Pancreas (tissue), 10 donors: Measurements from ENCODE around the gene MKKS. TPM values are rescaled to one million over a fixed set of nuclear protein-coding genes. Genes with fewer than 3 reads are reported as not detected.

Experiments used
- ATAC-seq, 4 donors: fragments of 200-7000 bp; cut with Tn5 transposase; one replicate each; pipeline versions ENCODE4 v1.8.0 to v1.9.1; 2020; ENCODE audit warnings: mild to moderate bottlenecking in 4 of 4, moderate library complexity in 4 of 4
- DNase-seq, 6 donors: peaks; one replicate each; pipeline ENCODE4 v3.0.0-alpha.2; 2020
- FAIRE-seq: peaks from 2 replicates; lab custom pipeline; 2012; peaks lifted over from hg19 to GRCh38; lab: Jason Lieb, UNC
- H3K27ac ChIP-seq, 4 donors: fragments of 200-600 bp; sonication (generic); 1 replicate in 3 of 4; 2 replicates in 1 of 4; pipeline versions ENCODE4 v1.5.0 to v1.8.0; 2020
- H3K27me3 ChIP-seq, 4 donors: fragments of 200-600 bp; one replicate each; pipeline ENCODE4 v1.8.0; 2021
- H3K36me3 ChIP-seq, 3 donors: fragments of 200-600 bp; sonication (generic) in 1 of 3; one replicate each; pipeline versions ENCODE4 v1.5.0 to v1.8.0; 2020 to 2021
- H3K4me1 ChIP-seq, 3 donors: fragments of 200-600 bp; one replicate each; pipeline ENCODE4 v1.8.0; 2021
- H3K4me3 ChIP-seq, 4 donors: fragments of 200-600 bp; sonication (generic) in 2 of 4; one replicate each; pipeline versions ENCODE4 v1.5.0 to v1.8.0; 2020 to 2021
- H3K9me3 ChIP-seq, 4 donors: fragments of 200-600 bp; one replicate each; pipeline ENCODE4 v1.8.0; 2021
- CTCF ChIP-seq, 4 donors: fragments of 200-600 bp; sonication (generic) in 3 of 4; IDR thresholded peaks; one replicate each; pipeline versions ENCODE4 v1.5.0 to v1.8.0; 2021; ENCODE audit warnings: antibody characterized with exemption in 4 of 4
- WGBS, 2 donors: extraction: QIAGEN DNeasy Blood & Tissue Kit; methylation state at CpG; one replicate each; pipeline ENCODE4 v1.1.7; 2013; 5-methylcytosine and 5-hydroxymethylcytosine counted together
- intact Hi-C, 3 donors: fragments of 100-400 bp; cut with DNase I; formaldehyde crosslinking; loops; one replicate each; pipeline versions ENCODE4 v1.11.1 to v1.14.2; 2022
- polyA plus RNA-seq, 2 donors: library from polyadenylated mRNA; stranded (reverse); fragments of 200-250 nt; gene quantifications; one replicate each; pipeline ENCODE4 v1.2.3, GENCODE V29; 2013
- total RNA-seq, 6 donors: library from RNA; stranded (reverse); fragmentation: NEBNext Ultra II Directional in 4 of 6; extraction: Animal tissue kit (Norgen Biotek cat#: 25700) in 4 of 6; gene quantifications; one replicate each; pipeline versions ENCODE4 v1.2.1 to v1.2.4, GENCODE V29; 2021 to 2023
- donor health status: healthy with polysubstance abuse.
- donor health status: DM: no; HTN: no; CAD: no; lungs with moderate emphysema.
- donor health status: DM: no; HTN: no; CAD: no.
- donor health status: control.
- donor health status: control.
- donor health status: Bipolar disorder and iron deficiency.
- donor health status: DM: yes; HTN: yes; CAD: no.
- donor health status: DM: no; HTN: no; CAD: no.
- donor health status: DM: no; HTN: no; CAD: no.
- donor health status: DM: yes; HTN: yes; CAD: no.

The MKKS gene
- total and polyA plus RNA-seq, 8 donors: 5.3 to 15.3 (median 7.4) TPM

- no peak for FAIRE-seq
- TF ChIP-seq CTCF (IDR thresholded peaks at IDR 0.05): no peak
- H3K9me3 ChIP-seq: no peaks in the 10 kb centered on the region
- no peak overlapping the region for H3K4me3 ChIP-seq
- no peak overlapping the region for H3K27ac ChIP-seq
- H3K4me1 ChIP-seq: no peaks in the 10 kb centered on the region
- WGBS, 2 donors: 39% methylated on average over 4 of the region's 4 CpGs
- no peak for ATAC-seq
- H3K27me3 ChIP-seq: no peaks in the 10 kb centered on the region
- no peaks in the 10 kb centered on the region for H3K36me3 ChIP-seq
- no peak for DNase-seq
- intact Hi-C loops: no loop called here
These were observed 48.0 kb downstream of the MKKS start for GRCh38 chr20:10385850-10386544.

- no peak for ATAC-seq
- no peaks in the 10 kb centered on the region for H3K36me3 ChIP-seq
- no peak overlapping the region for H3K27ac ChIP-seq
- H3K27me3 ChIP-seq: no peaks in the 10 kb centered on the region
- no peaks in the 10 kb centered on the region for H3K4me1 ChIP-seq
- intact Hi-C loops: no loop called here
- no peaks in the 10 kb centered on the region for H3K9me3 ChIP-seq
- no peak for DNase-seq
- FAIRE-seq: no peak
- no peak overlapping the region for H3K4me3 ChIP-seq
- no peak for TF ChIP-seq CTCF (IDR thresholded peaks at IDR 0.05)
- WGBS, 2 donors: 47 to 70% methylated on average over 2 of the region's 2 CpGs
These were observed 52.5 kb downstream of the MKKS start for GRCh38 chr20:10381477-10381876.

GRCh38 chr20:10379761-10380160 is 54.3 kb downstream of the MKKS start:
- FAIRE-seq (no peak), DNase-seq (no peak), ATAC-seq (no peak)
- 66 to 72% methylated on average over 7 of the region's 7 CpGs for WGBS, 2 donors
- Histone ChIP-seq H3K27ac (no peak overlapping the region), H3K4me1 (no peaks in the 10 kb centered on the region), H3K36me3 (no peaks in the 10 kb centered on the region), H3K9me3 (no peaks in the 10 kb centered on the region), H3K27me3 (no peaks in the 10 kb centered on the region), H3K4me3 (no peak overlapping the region)
- intact Hi-C loops: no loop called here
- TF ChIP-seq CTCF (IDR thresholded peaks at IDR 0.05): no peak

GRCh38 chr20:10376270-10377075 is 57.5 kb downstream of the MKKS start:
- 79 to 85% methylated on average over 6 of the region's 6 CpGs for WGBS, 2 donors
- DNase-seq (no peak), FAIRE-seq (no peak), ATAC-seq (no peak)
- no peak overlapping the region for H3K27ac ChIP-seq
- TF ChIP-seq CTCF (IDR thresholded peaks at IDR 0.05): no peak
- intact Hi-C loops: no loop called here
- H3K27me3 ChIP-seq: no peaks in the 10 kb centered on the region
- no peaks in the 10 kb centered on the region for H3K4me1 ChIP-seq
- no peaks in the 10 kb centered on the region for H3K9me3 ChIP-seq
- no peaks in the 10 kb centered on the region for H3K36me3 ChIP-seq
- no peak overlapping the region for H3K4me3 ChIP-seq

- intact Hi-C loops: no loop called here
- H3K4me1 ChIP-seq: peaks cover 0 to 9% (median 8%) of the 10 kb centered on the region in 3 donors
- ATAC-seq (no peak), DNase-seq (no peak), FAIRE-seq (no peak)
- 59 to 66% methylated on average over 2 of the region's 2 CpGs for WGBS, 2 donors
- no peaks in the 10 kb centered on the region for H3K36me3 ChIP-seq
- H3K9me3 ChIP-seq: no peaks in the 10 kb centered on the region
- H3K27me3 ChIP-seq: no peaks in the 10 kb centered on the region
- no peak for TF ChIP-seq CTCF (IDR thresholded peaks at IDR 0.05)
- H3K4me3 ChIP-seq: no peak overlapping the region
- H3K27ac ChIP-seq: no peak overlapping the region
These were observed 58.8 kb downstream of the MKKS start for GRCh38 chr20:10375191-10375590.
